Suprapubic skin (tissue), 4 donors: ENCODE results near the gene HIVEP3. TPM values are rescaled to one million over a fixed set of nuclear protein-coding genes. Genes with fewer than 3 reads are reported as not detected.
A peak's percentile ranks its signal among the peaks of the same experiment; 100 is the strongest.

Experiments
- DNase-seq, 2 donors: peaks; one replicate each; pipeline ENCODE4 v3.0.0-alpha.2; 2019; ENCODE audit warnings: low spot score in 2 of 2
- H3K27ac ChIP-seq: fragments of 200-600 bp; sonication (generic); one replicate; pipeline ENCODE4 v1.5.1; 2019
- H3K27me3 ChIP-seq: fragments of 200-600 bp; sonication (generic); one replicate; pipeline ENCODE4 v1.5.1; 2019
- H3K36me3 ChIP-seq: fragments of 200-600 bp; sonication (generic); one replicate; pipeline ENCODE4 v1.5.1; 2019
- H3K4me1 ChIP-seq: fragments of 200-600 bp; sonication (generic); one replicate; pipeline ENCODE4 v1.5.1; 2019
- H3K4me3 ChIP-seq: fragments of 200-600 bp; sonication (generic); one replicate; pipeline ENCODE4 v1.5.1; 2019; ENCODE audit warnings: mild to moderate bottlenecking
- H3K9me3 ChIP-seq: fragments of 200-600 bp; sonication (generic); one replicate; pipeline ENCODE4 v1.5.1; 2019
- CTCF ChIP-seq, 2 donors: fragments of 200-600 bp in 1 of 2; fragments of 450-650 bp in 1 of 2; sonication (generic) in 1 of 2; IDR thresholded peaks; one replicate each; pipeline ENCODE4 v1.5.1; 2016 to 2019; ENCODE audit warnings: antibody characterized with exemption in 2 of 2, mild to moderate bottlenecking in 1 of 2, moderate library complexity in 1 of 2
- EP300 ChIP-seq: sonication (generic); formaldehyde crosslinking; IDR thresholded peaks from one replicate; pipeline ENCODE4 v1.6.1; 2017; ENCODE audit warnings: antibody characterized with exemption
- POLR2A ChIP-seq, 2 donors: fragments of 450-650 bp; IDR thresholded peaks; one replicate each; pipeline ENCODE4 v1.6.1; 2017; ENCODE audit warnings: antibody characterized with exemption in 2 of 2, mild to moderate bottlenecking in 2 of 2, moderate library complexity in 2 of 2
- POLR2AphosphoS5 ChIP-seq, 3 donors: sonication (generic); formaldehyde crosslinking; IDR thresholded peaks; one replicate each; pipeline ENCODE4 v1.6.1; 2017; ENCODE audit warnings: antibody characterized with exemption in 3 of 3
- WGBS: methylation state at CpG from one replicate; pipeline ENCODE4 v1.1.5; 2018; 5-methylcytosine and 5-hydroxymethylcytosine counted together
- total RNA-seq, 4 donors: library from RNA; depleted of rRNA; stranded (reverse); fragments of >200 nt; gene quantifications; one replicate each; pipeline ENCODE4 v1.1.0, GENCODE V29; 2016

The HIVEP3 gene
- total RNA-seq, 4 donors from 2014 or later: 11.3 to 23.9 (median 18.3) TPM

GRCh38 chr1:41637367-41637766, 281.4 kb downstream of the HIVEP3 start:
- peak in 1 of 2 donors; percentile 26 for DNase-seq
- H3K27me3 ChIP-seq: no peaks in the 10 kb centered on the region
- H3K9me3 ChIP-seq: no peaks in the 10 kb centered on the region
- no peaks in the 10 kb centered on the region for H3K36me3 ChIP-seq
- TF ChIP-seq POLR2A (IDR thresholded peaks at IDR 0.05) (no peak), EP300 (no peak), POLR2AphosphoS5 (IDR thresholded peaks at IDR 0.05) (no peak)
- H3K4me1 ChIP-seq: peaks cover 19% of the 10 kb centered on the region
- H3K4me3 ChIP-seq: no peak overlapping the region
- H3K27ac ChIP-seq: no peak overlapping the region
- WGBS: 80% methylated on average over 7 of the region's 7 CpGs

GRCh38 chr1:41633764-41634163, 285.0 kb downstream of the HIVEP3 start:
- no peak overlapping the region for H3K4me3 ChIP-seq
- H3K9me3 ChIP-seq: no peaks in the 10 kb centered on the region
- DNase-seq: peak in 1 of 2 donors; percentile 16
- peaks cover 8% of the 10 kb centered on the region for H3K4me1 ChIP-seq
- no peaks in the 10 kb centered on the region for H3K36me3 ChIP-seq
- no peaks in the 10 kb centered on the region for H3K27me3 ChIP-seq
- TF ChIP-seq EP300: no peak
- TF ChIP-seq POLR2AphosphoS5 (IDR thresholded peaks at IDR 0.05): no peak
- no peak for TF ChIP-seq CTCF (IDR thresholded peaks at IDR 0.05)
- TF ChIP-seq POLR2A (IDR thresholded peaks at IDR 0.05): no peak
- whole genome bisulfite sequencing: 43% methylated on average over 5 of the region's 5 CpGs
- no peak overlapping the region for H3K27ac ChIP-seq

DNA sequence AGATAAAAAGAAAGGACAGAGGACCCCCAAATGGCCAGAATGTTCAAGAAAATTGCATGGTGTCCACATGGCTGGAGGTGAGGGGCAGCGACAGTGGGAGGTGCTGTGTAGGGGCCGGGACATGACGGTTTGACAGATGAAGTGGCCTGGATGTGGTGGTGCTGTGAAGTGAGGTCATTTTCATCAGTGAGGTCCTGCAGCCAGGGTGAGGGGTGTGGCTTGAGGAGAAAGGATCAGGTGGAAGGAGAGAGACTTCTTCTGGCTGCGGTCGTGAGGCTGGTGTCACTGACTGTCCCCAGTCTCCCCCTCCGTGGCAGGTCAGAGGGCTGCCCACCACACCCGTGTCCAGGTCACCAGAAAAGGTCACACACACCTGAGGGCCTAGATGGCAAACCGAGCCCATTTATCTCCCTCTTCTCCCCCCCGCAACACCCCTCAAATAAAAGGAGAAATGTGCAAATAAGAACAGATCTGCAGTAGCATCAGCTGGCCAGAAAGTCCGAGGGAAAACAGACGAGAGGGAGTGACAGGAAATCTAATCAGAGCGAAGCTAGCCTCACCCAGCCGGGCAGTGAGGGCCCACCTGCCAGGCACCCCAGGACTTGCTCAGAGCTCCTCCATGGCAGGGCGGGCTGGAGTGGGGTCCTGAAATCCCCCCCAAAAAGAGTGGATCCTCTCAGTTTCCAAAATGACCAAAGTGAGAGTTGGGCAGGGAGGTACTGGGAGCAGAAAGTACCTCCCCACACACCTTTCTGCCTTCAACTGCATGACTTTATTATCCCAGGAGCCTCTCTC, 285.7 kb downstream of the HIVEP3 start:
- H3K36me3 ChIP-seq: no peaks in the 10 kb centered on the region
- peaks cover 12% of the 10 kb centered on the region for H3K4me1 ChIP-seq
- 77% methylated on average over 14 of the region's 14 CpGs for WGBS
- H3K27ac ChIP-seq: no peak overlapping the region
- H3K27me3 ChIP-seq: no peaks in the 10 kb centered on the region
- DNase-seq: peak in 1 of 2 donors; percentile 70
- TF ChIP-seq POLR2A (IDR thresholded peaks at IDR 0.05) (no peak), EP300 (no peak), POLR2AphosphoS5 (IDR thresholded peaks at IDR 0.05) (no peak), CTCF (IDR thresholded peaks at IDR 0.05) (no peak)
- H3K4me3 ChIP-seq: no peak overlapping the region
- no peaks in the 10 kb centered on the region for H3K9me3 ChIP-seq

- Histone ChIP-seq H3K4me3 (no peak overlapping the region), H3K9me3 (no peaks in the 10 kb centered on the region), H3K36me3 (no peaks in the 10 kb centered on the region), H3K27me3 (no peaks in the 10 kb centered on the region), H3K4me1 (peaks cover 22% of the 10 kb centered on the region), H3K27ac (no peak overlapping the region)
- DNase-seq: peak in 1 of 2 donors; percentile 7
- 97% methylated on average over 6 of the region's 6 CpGs for WGBS
- TF ChIP-seq EP300 (no peak), POLR2A (IDR thresholded peaks at IDR 0.05) (no peak), CTCF (IDR thresholded peaks at IDR 0.05) (no peak), POLR2AphosphoS5 (IDR thresholded peaks at IDR 0.05) (no peak)
Observed at GRCh38 chr1:41631971-41632370, 286.8 kb downstream of the HIVEP3 start.

GRCh38 chr1:41631154-41631553, 287.6 kb downstream of the HIVEP3 start:
- WGBS: 69% methylated on average over 9 of the region's 9 CpGs
- Histone ChIP-seq H3K4me3 (no peak overlapping the region), H3K36me3 (no peaks in the 10 kb centered on the region), H3K27ac (no peak overlapping the region), H3K27me3 (no peaks in the 10 kb centered on the region), H3K4me1 (peaks cover 30% of the 10 kb centered on the region), H3K9me3 (no peaks in the 10 kb centered on the region)
- DNase-seq: peak in 1 of 2 donors; percentile 29
- TF ChIP-seq POLR2AphosphoS5 (IDR thresholded peaks at IDR 0.05) (no peak), POLR2A (IDR thresholded peaks at IDR 0.05) (no peak), CTCF (IDR thresholded peaks at IDR 0.05) (no peak), EP300 (no peak)
